Dedifferentiated amniotic fluid mesenchymal stem cell (primary cell): ENCODE data around the gene C1orf116.

Experiments used
- DNase-seq: peaks from one replicate; pipeline ENCODE4 v3.0.0-alpha.2; 2016; ENCODE audit errors: extremely low spot score

The C1orf116 gene

DNA sequence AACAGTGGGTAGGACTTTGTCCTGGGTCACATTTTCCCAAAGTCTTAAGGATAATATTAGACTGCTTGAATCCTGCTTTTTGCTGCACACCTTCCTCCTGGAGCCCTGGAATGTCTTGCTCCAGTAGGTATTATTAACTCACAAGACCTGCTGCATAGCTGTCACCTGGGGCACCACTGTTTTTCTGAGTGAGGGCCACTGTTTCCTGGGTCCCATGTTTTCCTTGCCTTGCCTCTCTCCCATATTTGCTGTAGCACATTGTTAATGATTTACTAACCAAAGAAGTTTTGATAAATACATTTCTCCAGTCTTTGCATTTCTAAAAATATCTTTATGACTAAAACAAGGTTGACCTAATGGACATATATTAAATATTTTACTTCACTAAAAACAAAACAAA, 39.8 kb downstream of the C1orf116 start:
- no peak for DNase-seq

DNA sequence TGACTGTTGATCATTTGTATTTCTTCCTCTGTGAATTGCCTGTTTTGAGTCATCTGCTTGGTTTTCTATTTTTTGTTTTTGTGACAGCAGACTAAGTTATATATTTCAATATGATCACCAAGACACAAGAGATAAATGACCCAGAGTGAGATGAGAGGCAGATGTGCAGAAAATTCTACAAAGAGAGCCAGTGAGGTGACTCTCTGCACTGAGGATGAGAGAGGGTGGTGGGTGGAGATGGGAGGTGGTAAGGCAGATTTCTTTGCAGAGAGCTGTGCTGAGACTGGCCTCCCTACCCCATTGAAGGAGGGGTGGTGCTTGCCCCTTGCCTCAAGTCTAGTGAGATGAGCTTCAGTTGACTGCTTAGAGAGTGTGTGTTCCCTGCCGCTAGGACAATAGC, 44.7 kb downstream of the C1orf116 start:
- DNase-seq: no peak

DNA sequence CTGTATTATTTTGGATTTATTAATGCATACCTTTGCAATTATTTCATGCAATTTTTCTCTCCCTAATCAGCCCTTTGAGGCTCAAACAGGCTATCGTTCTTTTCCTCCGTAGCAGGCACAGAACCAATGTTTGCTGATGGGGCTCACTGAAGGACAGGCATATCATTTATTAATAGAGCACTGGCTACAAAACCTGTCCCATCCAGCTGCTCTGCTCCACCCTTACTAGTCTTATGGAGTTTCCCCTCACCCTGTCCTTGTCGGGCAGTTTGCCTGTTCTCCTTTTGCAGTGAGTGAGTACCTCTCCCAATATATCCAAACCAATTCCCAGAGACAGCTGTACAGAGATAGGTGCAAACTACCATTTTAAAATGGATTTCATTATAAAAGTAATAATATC, 45.7 kb downstream of the C1orf116 start:
- DNase-seq: no peak

GRCh38 chr1:206986402-206986801, 46.2 kb downstream of the C1orf116 start:
- DNase-seq: no peak

DNA sequence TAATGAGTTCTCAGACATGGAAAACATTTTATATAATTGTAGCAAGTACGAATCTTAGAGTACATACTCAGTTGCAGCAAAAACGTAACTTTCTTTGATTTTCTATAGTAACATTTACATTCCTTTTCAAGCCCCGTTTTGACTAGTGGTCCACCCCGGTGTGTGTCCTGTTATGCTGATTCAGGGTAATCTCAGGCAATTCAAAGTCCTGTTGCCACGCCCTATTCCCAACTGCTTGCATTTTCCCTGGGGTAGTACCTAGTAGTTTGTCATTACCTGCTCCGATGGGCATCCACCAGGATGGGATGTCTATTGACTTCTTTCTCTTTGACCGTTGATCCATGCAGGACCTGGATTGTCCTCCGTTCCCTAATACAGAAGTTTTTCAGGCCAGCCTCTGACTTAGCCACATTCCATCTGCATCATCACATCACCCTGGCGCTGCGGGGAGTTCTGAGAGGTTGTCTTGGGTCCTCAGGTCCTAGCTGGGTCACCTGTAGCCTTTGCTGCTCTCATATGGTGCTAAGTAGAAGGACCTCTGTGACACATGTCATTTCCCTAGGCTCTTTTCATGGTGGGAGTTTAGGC, 47.3 kb downstream of the C1orf116 start:
- DNase-seq: no peak

DNA sequence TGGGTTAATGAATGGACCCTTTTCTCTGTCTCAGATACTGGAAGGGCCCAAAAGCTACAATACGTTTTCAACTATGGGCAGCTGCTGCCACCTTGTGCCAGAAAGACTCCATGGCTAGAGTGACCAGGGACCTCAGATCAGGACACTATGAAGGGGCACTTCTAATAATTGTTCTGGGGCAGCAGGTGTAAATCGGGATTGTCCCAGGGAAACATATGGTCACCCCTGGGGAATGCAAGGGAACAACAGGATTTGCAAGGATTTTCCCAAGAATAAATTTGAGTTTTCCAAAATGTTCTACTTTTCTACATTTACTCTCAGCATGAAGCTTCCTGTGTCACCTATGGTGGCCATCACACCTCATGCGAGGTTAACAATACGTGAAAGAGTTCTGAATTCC, 50.3 kb downstream of the C1orf116 start:
- DNase-seq: peak; percentile 49

DNA sequence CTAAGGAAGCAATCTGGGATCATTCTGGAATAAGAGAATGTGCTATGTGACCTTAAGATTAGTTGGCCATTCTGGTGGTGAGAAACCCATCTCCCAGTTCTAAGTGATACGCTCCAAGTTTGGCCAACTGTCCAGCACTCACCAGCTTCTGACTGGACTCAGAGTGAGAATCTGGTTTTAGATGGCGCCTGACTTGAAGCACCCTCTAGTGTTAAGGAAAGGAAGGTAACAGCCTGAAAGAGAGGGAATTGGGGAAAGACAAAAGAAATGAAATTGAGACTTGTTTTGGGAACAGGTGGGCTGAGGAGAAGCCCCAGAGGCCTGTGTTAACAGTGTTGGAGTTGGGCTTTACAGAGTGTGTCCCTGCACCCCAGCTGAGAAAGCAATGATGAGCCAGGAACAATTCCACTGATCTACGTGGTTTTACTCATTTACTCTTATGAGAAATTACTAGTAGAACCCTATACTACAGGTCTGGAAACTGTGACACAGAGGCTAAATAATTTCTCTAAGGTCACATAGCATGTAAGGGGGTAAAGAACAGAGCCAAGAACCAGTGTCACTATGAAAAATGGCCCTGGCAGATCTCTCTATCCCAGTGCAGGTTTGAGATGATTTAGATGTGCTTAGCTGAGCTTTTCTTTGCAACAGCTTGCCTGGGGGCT, 53.0 kb downstream of the C1orf116 start:
- no peak for DNase-seq

- DNase-seq: no peak
Measured at GRCh38 chr1:206978259-206978658, 54.3 kb downstream of the C1orf116 start.

GRCh38 chr1:206975306-206975705, 57.2 kb downstream of the C1orf116 start:
- no peak for DNase-seq

DNA sequence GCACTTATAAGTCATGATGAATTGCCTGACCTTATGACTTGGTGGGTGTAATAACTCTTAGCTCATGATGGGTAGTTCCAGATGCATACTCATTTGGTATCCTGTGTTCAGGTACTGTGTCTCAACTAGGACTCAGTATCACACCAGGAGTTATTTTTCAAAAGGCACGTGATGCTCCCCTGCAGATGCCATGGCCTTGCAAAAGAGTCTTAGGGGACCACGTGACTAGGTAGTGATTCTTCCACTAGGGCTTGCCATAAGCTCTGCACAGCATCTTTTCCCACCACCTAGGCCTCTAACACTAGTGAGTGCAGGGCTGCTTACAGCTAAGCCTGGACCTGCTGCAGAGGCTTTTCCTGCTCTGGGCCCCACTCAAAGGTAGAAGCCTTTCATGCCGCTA, 58.4 kb downstream of the C1orf116 start:
- DNase-seq: no peak

- no peak for DNase-seq
Measured at GRCh38 chr1:206972728-206973127, 59.8 kb downstream of the C1orf116 start.

DNA sequence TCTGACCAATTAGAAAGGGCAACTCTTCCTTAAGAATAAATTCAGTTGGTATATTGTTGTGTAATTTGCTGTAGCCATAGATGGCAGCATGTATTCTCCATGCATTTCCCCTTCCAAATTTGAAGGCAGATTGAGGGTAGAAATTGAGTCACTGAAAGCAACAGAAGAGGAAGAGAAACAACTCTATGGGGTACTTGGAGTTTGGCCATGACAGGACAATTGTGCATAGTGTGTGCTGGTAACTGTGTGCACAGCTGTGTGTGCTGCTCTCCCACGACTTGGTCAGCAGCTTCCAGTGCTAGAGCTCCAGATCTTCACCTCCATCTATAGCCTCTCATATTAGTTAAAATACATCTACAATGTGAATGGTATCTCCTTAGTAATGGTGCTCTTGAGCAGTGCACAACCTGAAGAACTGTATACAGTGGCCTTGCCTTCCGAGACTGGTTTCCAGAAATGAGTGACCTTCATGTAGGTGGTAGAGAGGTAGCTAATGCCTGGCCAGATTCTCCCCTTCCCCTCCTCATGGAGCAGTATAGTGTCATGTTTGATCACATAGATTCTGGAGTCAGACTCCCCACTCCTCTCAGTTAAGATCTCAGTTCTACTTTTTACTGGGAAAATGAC, 61.4 kb downstream of the C1orf116 start:
- DNase-seq: no peak

- DNase-seq: no peak
Measured at GRCh38 chr1:206970446-206970845, 62.1 kb downstream of the C1orf116 start, which contains the start of gene FCAMR. FCAMR (minus strand) TSS chr1:206970460; CDS start chr1:206970125, 335 bp downstream.

DNA sequence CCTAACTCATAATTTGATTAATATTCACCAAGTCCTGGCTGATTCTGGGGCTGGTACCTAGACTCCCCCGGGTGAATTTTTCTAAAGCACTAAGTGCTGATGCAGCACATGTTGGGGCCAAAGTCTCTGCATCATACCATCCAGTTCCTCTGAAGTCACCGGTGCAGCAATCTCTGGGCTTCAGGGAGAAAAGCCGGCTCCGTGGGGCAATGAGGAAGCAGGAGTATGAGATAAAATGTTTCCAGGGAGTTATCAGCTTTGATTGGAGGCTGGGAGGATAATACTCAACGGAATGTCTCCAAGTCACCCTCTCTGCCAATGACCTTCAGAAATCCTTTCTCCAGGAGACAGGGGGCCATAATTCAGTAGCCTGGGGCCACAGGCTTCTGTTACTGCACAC, 63.5 kb downstream of the C1orf116 start:
- no peak for DNase-seq
